Measurements from ENCODE around the gene CREBBP. TPM values are rescaled to one million over a fixed set of nuclear protein-coding genes. Genes with fewer than 3 reads are reported as not detected.

Gene CREBBP
- total RNA-seq, 1 donor from 2014 or later, result 33.5 TPM

DNA sequence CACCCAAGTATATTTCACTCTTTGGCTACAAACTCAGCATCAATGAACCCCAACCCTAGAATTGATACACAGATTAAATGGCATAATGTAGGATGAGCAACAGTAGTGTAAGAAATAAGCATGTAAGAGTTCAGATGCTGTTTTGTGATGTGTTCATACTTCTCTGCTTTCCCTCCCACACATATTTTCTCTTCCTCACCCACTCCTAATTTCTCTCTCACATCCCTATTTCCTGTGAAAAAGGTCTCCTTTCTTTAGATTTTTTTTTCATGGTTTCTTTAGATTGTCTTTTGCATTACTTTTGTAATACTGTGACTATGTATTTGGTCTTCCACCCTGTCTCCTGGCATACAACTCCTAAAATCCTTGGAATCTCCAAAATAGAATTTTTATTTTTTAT lies 21.7 kb downstream of the CREBBP start:
- no peak overlapping the region for H3K4me3 ChIP-seq
- intact Hi-C loops (cut with micrococcal nuclease), result no loop called here
- TF ChIP-seq, protein P1, sequence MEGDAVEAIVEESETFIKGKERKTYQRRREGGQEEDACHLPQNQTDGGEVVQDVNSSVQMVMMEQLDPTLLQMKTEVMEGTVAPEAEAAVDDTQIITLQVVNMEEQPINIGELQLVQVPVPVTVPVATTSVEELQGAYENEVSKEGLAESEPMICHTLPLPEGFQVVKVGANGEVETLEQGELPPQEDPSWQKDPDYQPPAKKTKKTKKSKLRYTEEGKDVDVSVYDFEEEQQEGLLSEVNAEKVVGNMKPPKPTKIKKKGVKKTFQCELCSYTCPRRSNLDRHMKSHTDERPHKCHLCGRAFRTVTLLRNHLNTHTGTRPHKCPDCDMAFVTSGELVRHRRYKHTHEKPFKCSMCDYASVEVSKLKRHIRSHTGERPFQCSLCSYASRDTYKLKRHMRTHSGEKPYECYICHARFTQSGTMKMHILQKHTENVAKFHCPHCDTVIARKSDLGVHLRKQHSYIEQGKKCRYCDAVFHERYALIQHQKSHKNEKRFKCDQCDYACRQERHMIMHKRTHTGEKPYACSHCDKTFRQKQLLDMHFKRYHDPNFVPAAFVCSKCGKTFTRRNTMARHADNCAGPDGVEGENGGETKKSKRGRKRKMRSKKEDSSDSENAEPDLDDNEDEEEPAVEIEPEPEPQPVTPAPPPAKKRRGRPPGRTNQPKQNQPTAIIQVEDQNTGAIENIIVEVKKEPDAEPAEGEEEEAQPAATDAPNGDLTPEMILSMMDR (IDR thresholded peaks at IDR 0.05; ENCODE audit: borderline replicate concordance), result no peak
- no peaks in the 10 kb centered on the region for H3K9me3 ChIP-seq (replicated peaks)
- H3K36me3 ChIP-seq, result no peaks in the 10 kb centered on the region
- no peaks in the 10 kb centered on the region for H3K27me3 ChIP-seq (ENCODE audit: low read depth)
- no peak overlapping the region for H3K27ac ChIP-seq (replicated peaks)
- no peak for DNase-seq
- H3K4me1 ChIP-seq, result peaks cover 100% of the 10 kb centered on the region

DNA sequence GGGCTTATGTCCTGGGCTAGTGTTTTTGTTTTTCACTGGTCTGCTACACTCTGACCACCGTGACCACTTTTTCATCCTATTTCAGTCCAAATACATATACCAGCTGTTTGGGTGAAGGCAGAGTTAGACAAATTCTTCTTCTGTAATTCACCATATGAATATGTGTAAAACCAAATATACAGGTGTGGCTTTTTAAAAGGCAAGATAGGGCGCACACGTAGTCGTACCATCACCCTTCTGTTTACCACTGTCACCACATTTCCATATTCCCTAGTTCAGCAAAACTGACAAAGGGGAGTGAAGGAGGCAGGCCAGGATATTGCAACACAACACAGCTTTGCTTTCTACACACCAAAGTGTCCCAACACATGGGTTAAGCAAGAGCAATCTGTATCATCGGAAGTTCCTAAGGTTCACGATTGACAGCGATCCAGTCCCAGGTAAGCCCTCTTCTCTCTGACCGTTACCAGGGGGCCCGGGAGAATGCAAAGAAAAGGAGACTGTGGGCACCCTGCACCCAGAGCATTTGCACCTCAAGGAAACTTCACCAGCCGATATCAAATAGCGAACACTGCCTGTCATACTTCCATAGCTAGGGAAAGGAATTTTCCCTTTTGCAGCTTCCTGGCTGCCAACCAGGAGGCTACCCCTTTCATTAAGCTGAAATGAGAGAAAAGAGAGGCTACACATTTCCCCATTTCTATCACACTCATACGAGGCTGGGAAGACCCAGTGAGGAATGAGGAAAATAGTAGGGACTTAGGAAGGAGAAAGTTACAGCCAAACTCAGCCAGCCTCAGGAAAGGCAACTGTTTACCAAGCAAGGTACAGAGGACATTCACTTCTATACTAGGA lies 23.1 kb downstream of the CREBBP start:
- no peaks in the 10 kb centered on the region for H3K27me3 ChIP-seq (ENCODE audit: low read depth)
- no peaks in the 10 kb centered on the region for H3K36me3 ChIP-seq
- no peaks in the 10 kb centered on the region for H3K9me3 ChIP-seq (replicated peaks)
- H3K27ac ChIP-seq (replicated peaks), result peak overlapping the region; percentile 25
- H3K4me1 ChIP-seq, result peaks cover 100% of the 10 kb centered on the region
- no peak for DNase-seq
- TF ChIP-seq, protein P1 (IDR thresholded peaks at IDR 0.05; ENCODE audit: borderline replicate concordance), result no peak
- intact Hi-C loops (cut with micrococcal nuclease), result no loop called here
- no peak overlapping the region for H3K4me3 ChIP-seq

DNA sequence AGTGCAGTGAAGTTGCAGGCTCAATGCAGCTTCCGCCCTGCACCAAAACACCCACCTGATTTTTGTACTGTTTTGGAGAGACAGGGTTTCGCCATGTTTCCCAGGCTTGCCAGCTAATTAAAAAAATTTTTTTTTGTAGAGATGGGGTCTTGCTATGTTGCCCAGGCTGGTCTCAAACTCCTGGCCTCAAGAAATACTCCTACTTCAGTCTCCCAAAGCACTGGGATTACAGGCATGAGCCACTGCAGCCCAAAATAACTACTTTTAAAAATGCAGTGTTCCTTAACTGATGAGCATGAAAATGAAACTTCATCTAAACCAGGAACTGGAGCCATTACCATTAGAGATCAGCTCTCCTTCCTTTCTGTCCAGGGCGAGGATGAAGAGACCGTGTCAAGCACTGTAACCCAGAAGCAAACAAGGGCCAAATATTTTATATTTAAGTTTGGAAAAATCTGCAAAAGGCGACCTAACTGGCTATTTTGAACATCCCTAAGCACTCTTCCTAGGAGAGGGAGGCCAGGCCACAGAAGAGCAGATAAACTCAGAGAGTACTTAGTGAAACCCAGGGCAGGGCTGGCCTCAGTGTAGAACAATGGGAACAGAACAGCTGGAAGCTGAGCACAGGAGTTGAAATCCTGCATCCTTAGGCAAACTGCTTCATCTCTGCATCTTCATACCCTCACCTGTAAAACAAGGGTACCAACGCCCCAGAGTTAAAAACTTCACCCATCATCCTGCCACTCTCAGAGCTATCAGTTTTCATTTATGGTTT lies 24.0 kb downstream of the CREBBP start:
- intact Hi-C loops (cut with micrococcal nuclease), result no loop called here
- Histone ChIP-seq H3K27me3 (ENCODE audit: low read depth) (no peaks in the 10 kb centered on the region), H3K4me3 (no peak overlapping the region), H3K27ac (replicated peaks) (peak overlapping the region; percentile 25), H3K9me3 (replicated peaks) (no peaks in the 10 kb centered on the region), H3K36me3 (no peaks in the 10 kb centered on the region), H3K4me1 (peaks cover 95% of the 10 kb centered on the region)
- TF ChIP-seq, protein P1 (IDR thresholded peaks at IDR 0.05; ENCODE audit: borderline replicate concordance), result no peak
- DNase-seq, result no peak

DNA sequence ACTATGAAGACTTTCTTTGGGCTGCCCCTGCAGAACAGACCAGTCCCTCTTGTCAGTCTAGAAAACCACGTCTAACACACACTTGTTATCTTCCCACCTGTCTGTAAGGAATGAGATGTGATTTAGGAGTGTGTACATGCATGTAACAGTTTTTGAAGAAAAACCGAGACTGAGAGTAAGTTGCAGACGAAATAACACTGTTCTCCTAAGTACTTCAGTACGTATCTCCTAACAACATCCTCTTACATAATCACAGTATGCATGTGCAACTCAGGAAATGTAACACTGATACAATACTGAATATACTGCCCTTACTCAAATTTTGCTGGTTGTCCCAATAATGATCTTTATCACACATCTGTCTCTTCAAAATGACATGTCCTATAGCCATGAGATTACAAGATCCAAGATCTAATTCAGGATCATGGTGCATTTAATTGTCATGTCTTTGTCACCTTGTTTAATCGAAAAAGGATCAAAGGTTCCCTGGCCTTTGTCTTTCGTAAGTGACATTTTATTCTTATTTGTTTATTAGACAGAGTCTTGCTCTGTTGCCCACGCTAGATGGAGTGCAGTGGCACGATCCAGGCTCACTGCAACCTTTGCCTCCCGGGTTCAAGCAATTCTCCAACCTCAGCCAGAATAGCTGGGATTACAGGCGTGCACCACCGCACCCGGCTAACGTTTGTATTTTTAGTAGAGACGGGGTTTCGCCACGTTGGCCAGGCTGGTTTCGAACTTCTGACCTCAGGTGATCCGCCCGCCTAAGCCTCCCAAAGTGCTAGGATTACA lies 25.6 kb downstream of the CREBBP start:
- no peaks in the 10 kb centered on the region for H3K27me3 ChIP-seq (ENCODE audit: low read depth)
- intact Hi-C loops (cut with micrococcal nuclease), result no loop called here
- no peaks in the 10 kb centered on the region for H3K9me3 ChIP-seq (replicated peaks)
- TF ChIP-seq, protein P1 (IDR thresholded peaks at IDR 0.05; ENCODE audit: borderline replicate concordance), result no peak
- peak overlapping the region; percentile 28 for H3K27ac ChIP-seq (replicated peaks)
- H3K36me3 ChIP-seq, result peaks cover 9% of the 10 kb centered on the region
- no peak overlapping the region for H3K4me3 ChIP-seq
- peaks cover 90% of the 10 kb centered on the region for H3K4me1 ChIP-seq
- no peak for DNase-seq

DNA sequence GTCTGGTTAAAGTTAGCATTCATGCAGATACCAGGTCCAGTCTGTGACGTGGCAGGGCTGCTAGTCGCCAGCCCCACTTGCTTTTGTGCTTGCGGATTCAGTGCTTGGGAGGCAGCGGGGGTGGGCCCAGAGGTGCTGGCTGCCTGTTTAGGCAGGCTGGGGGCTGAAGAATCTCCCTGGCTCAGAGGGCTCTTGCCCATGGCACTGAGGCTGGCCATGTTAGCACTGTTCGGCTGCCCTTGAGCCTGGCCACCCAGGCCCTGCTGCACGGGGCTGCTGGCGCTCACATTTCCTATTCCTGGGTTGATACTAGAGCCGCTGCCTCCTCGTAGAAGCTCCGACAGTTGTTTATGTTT lies 30.0 kb downstream of the CREBBP start:
- no peak for DNase-seq
- TF ChIP-seq, protein P1 (IDR thresholded peaks at IDR 0.05; ENCODE audit: borderline replicate concordance), result no peak
- Histone ChIP-seq H3K27me3 (ENCODE audit: low read depth) (no peaks in the 10 kb centered on the region), H3K9me3 (replicated peaks) (no peaks in the 10 kb centered on the region), H3K36me3 (peaks cover 14% of the 10 kb centered on the region), H3K27ac (replicated peaks) (no peak overlapping the region), H3K4me3 (no peak overlapping the region), H3K4me1 (peaks cover 74% of the 10 kb centered on the region)
- intact Hi-C loops (cut with micrococcal nuclease), result no loop called here

All from left ventricle myocardium inferior (tissue), 1 donor.